Panc1 (cell line): ENCODE data around the gene ROBO2. TPM values are rescaled to one million over a fixed set of nuclear protein-coding genes. Genes with fewer than 3 reads are reported as not detected.

Experiments
- ATAC-seq: fragments of 200-7000 bp; cut with Tn5 transposase; 2 replicates; pipeline ENCODE4 v1.9.1; 2020; ENCODE audit warnings: mild to moderate bottlenecking, moderate library complexity
- BruUV-seq: library from RNA; stranded (reverse); fragments of 400-500 nt; replicated peaks from 2 replicates; lab custom pipeline; 2021; lab: Mats Ljungman, UMichigan
- CTCF ChIA-PET: fragments of 300-600 bp; sonication (Branson Sonifier 250); formaldehyde crosslinking; loops from one replicate; lab custom pipeline; 2022; ENCODE audit warnings: antibody characterized with exemption; lab: Charles Lee
- POLR2A ChIA-PET: fragments of 300-600 bp; sonication (Branson Sonifier 250); formaldehyde crosslinking; loops from one replicate; lab custom pipeline; 2022; ENCODE audit warnings: antibody characterized with exemption; lab: Charles Lee
- DNase-seq: peaks from one replicate; pipeline ENCODE4 v3.0.0-alpha.2; 2010; ENCODE audit warnings: low read depth, low spot score
- H3K27ac ChIP-seq: 2 replicates; pipeline ENCODE4 v1.5.1; 2011; ENCODE audit warnings: mild to moderate bottlenecking, low read length, inconsistent platforms
- H3K27me3 ChIP-seq: fragments of 200-500 bp; sonication (Bioruptor generic); 2 replicates; pipeline ENCODE4 v1.6.0; 2014; ENCODE audit warnings: low read length, inconsistent platforms; ENCODE audit not compliant: control insufficient read depth, insufficient read depth
- H3K36me3 ChIP-seq: fragments of 200-500 bp; sonication (Bioruptor generic); 2 replicates; pipeline ENCODE4 v1.5.1; 2014; ENCODE audit warnings: inconsistent platforms, mild to moderate bottlenecking, low read length, moderate library complexity; ENCODE audit not compliant: control insufficient read depth, insufficient read depth
- H3K4me1 ChIP-seq: 2 replicates; pipeline ENCODE4 v1.5.1; 2011; ENCODE audit warnings: inconsistent platforms, mild to moderate bottlenecking, low read length, moderate library complexity; ENCODE audit not compliant: control insufficient read depth, insufficient read depth
- H3K4me3 ChIP-seq, 2 experiments: 2 replicates each; pipeline ENCODE4 v1.5.1; 2011 to 2012; ENCODE audit warnings: low read depth in 2 of 2, low read length in 2 of 2, mild to moderate bottlenecking in 2 of 2, inconsistent platforms in 1 of 2, moderate library complexity in 1 of 2
- H3K9me3 ChIP-seq: fragments of 200-500 bp; sonication (Bioruptor generic); 2 replicates; pipeline ENCODE4 v1.5.1; 2014; ENCODE audit warnings: low read depth, mild to moderate bottlenecking, inconsistent platforms, low read length, moderate library complexity; ENCODE audit not compliant: control insufficient read depth, insufficient read depth
- POLR2AphosphoS5 ChIP-seq: IDR thresholded peaks from 2 replicates; pipeline ENCODE4 v1.6.1; 2012; ENCODE audit warnings: mild to moderate bottlenecking, low read depth, low read length, moderate library complexity
- SIN3A ChIP-seq: IDR thresholded peaks from 2 replicates; pipeline ENCODE4 v1.6.1; 2012; ENCODE audit warnings: low read depth, mild to moderate bottlenecking, low read length, moderate library complexity, borderline replicate concordance; ENCODE audit not compliant: insufficient read depth
- TCF7L2 ChIP-seq: IDR thresholded peaks from 2 replicates; pipeline ENCODE4 v1.6.1; 2011; ENCODE audit warnings: mild to moderate bottlenecking, low read depth, low read length, inconsistent platforms
- in situ Hi-C: cut with HindIII; loops from 2 replicates; pipeline ENCODE4 v1.10.0; 2016; ENCODE audit warnings: low sequenced_read_pairs, low pct_unique_long_range_greater_than_20kb
- intact Hi-C: fragments of 100-400 bp; cut with micrococcal nuclease; formaldehyde crosslinking; loops from one replicate; pipeline ENCODE4 v1.10.0; 2022; ENCODE audit not compliant: unreplicated experiment
- total RNA-seq: library from RNA; stranded (reverse); gene quantifications from one replicate; pipeline ENCODE4 v1.2.1, GENCODE V29; 2021; ENCODE audit not compliant: unreplicated experiment
- TF ChIP-seq, protein P1 (sequence below): fragments of 450-650 bp; IDR thresholded peaks from 2 replicates; pipeline ENCODE4 v1.5.1; 2017; ENCODE audit warnings: mild to moderate bottlenecking
- TF ChIP-seq, protein P2 (sequence below), 2 experiments: IDR thresholded peaks; 2 replicates each; pipeline ENCODE4 v1.6.1; 2011 to 2012; ENCODE audit warnings: low read depth in 2 of 2, control low read depth in 1 of 2, low read length in 1 of 2, mild to moderate bottlenecking in 1 of 2, moderate library complexity in 1 of 2; ENCODE audit not compliant: insufficient read depth in 1 of 2

ROBO2 gene
- total RNA-seq, 1 experiment from 2014 or later: 1.3 TPM

DNA sequence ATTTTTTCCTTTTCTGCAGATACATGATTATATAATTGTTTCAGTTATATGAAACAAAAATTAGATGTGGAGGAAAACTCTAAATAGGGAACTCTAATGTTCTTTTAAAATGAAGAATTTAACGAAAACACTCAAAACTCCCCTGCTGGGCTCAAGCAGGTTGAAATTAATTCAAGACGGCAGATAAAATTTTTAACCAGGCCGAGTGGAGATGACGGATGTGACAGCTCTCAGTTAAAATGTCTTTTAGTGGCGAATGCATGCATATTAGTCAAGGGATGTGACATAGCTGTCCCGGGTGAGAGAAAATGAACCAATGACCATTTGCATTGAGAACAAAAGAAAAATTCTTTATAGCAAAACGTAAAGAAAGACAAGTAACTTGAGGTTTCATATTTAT lies 110.1 kb downstream of the ROBO2 start:
- H3K9me3 ChIP-seq: no peaks in the 10 kb centered on the region
- BruUV-seq: no TSS peak
- TF ChIP-seq, protein P1, sequence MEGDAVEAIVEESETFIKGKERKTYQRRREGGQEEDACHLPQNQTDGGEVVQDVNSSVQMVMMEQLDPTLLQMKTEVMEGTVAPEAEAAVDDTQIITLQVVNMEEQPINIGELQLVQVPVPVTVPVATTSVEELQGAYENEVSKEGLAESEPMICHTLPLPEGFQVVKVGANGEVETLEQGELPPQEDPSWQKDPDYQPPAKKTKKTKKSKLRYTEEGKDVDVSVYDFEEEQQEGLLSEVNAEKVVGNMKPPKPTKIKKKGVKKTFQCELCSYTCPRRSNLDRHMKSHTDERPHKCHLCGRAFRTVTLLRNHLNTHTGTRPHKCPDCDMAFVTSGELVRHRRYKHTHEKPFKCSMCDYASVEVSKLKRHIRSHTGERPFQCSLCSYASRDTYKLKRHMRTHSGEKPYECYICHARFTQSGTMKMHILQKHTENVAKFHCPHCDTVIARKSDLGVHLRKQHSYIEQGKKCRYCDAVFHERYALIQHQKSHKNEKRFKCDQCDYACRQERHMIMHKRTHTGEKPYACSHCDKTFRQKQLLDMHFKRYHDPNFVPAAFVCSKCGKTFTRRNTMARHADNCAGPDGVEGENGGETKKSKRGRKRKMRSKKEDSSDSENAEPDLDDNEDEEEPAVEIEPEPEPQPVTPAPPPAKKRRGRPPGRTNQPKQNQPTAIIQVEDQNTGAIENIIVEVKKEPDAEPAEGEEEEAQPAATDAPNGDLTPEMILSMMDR: no peak
- no peak for TF ChIP-seq POLR2AphosphoS5
- TF ChIP-seq SIN3A: no peak
- TF ChIP-seq, protein P2, sequence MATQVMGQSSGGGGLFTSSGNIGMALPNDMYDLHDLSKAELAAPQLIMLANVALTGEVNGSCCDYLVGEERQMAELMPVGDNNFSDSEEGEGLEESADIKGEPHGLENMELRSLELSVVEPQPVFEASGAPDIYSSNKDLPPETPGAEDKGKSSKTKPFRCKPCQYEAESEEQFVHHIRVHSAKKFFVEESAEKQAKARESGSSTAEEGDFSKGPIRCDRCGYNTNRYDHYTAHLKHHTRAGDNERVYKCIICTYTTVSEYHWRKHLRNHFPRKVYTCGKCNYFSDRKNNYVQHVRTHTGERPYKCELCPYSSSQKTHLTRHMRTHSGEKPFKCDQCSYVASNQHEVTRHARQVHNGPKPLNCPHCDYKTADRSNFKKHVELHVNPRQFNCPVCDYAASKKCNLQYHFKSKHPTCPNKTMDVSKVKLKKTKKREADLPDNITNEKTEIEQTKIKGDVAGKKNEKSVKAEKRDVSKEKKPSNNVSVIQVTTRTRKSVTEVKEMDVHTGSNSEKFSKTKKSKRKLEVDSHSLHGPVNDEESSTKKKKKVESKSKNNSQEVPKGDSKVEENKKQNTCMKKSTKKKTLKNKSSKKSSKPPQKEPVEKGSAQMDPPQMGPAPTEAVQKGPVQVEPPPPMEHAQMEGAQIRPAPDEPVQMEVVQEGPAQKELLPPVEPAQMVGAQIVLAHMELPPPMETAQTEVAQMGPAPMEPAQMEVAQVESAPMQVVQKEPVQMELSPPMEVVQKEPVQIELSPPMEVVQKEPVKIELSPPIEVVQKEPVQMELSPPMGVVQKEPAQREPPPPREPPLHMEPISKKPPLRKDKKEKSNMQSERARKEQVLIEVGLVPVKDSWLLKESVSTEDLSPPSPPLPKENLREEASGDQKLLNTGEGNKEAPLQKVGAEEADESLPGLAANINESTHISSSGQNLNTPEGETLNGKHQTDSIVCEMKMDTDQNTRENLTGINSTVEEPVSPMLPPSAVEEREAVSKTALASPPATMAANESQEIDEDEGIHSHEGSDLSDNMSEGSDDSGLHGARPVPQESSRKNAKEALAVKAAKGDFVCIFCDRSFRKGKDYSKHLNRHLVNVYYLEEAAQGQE (IDR thresholded peaks at IDR 0.05; ENCODE audit: insufficient read depth in 1 of 2, low read depth in 2 of 2, low read length in 1 of 2): no peak
- TF ChIP-seq TCF7L2: no peak
- in situ Hi-C loops: no loop called here
- ATAC-seq: no peak
- ChIA-PET POLR2A (no interaction called here), CTCF (no interaction called here)
- intact Hi-C loops: no loop called here
- no peaks in the 10 kb centered on the region for H3K36me3 ChIP-seq
- no peak overlapping the region for H3K4me3 ChIP-seq
- H3K4me1 ChIP-seq: no peaks in the 10 kb centered on the region
- no peak for DNase-seq
- H3K27me3 ChIP-seq: no peaks in the 10 kb centered on the region
- no peak overlapping the region for H3K27ac ChIP-seq

DNA sequence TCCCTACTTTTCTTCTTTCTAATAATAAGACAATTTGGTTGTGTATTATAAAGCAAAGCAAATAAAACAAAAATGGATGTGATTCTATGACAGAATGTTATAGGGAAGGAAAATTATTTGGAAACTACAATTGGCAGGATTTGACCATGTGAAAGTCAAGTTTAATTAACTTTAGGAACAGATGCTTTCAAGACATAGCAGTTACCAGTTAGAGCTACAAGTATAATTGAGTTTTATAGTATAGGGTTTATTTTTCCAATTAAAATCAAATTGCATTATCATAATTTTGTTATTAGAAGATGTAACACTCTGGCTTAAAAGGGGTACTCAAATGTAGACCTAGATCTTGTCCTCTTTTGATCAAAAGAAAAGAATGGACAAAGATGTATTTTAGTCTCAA lies 110.9 kb downstream of the ROBO2 start:
- DNase-seq (no peak), ATAC-seq (no peak)
- intact Hi-C loops: no loop called here
- no peak overlapping the region for H3K4me3 ChIP-seq
- H3K4me1 ChIP-seq: no peaks in the 10 kb centered on the region
- ChIA-PET CTCF (no interaction called here), POLR2A (no interaction called here)
- no peaks in the 10 kb centered on the region for H3K27me3 ChIP-seq
- H3K27ac ChIP-seq: no peak overlapping the region
- no TSS peak for BruUV-seq
- H3K9me3 ChIP-seq: no peaks in the 10 kb centered on the region
- in situ Hi-C loops: no loop called here
- TF ChIP-seq, protein P1: no peak
- TF ChIP-seq TCF7L2 (no peak), POLR2AphosphoS5 (no peak), SIN3A (no peak)
- TF ChIP-seq, protein P2 (IDR thresholded peaks at IDR 0.05; ENCODE audit: insufficient read depth in 1 of 2, low read depth in 2 of 2, low read length in 1 of 2): no peak
- no peaks in the 10 kb centered on the region for H3K36me3 ChIP-seq
